ENCODE data around the gene ZNF444. TPM values are rescaled to one million over a fixed set of nuclear protein-coding genes. Genes with fewer than 3 reads are reported as not detected.
A peak's percentile ranks its signal among the peaks of the same experiment; 100 is the strongest.

The ZNF444 gene
- total RNA-seq, 6 experiments from 2014 or later: 20.6 to 28.4 (median 22.5) TPM

DNA sequence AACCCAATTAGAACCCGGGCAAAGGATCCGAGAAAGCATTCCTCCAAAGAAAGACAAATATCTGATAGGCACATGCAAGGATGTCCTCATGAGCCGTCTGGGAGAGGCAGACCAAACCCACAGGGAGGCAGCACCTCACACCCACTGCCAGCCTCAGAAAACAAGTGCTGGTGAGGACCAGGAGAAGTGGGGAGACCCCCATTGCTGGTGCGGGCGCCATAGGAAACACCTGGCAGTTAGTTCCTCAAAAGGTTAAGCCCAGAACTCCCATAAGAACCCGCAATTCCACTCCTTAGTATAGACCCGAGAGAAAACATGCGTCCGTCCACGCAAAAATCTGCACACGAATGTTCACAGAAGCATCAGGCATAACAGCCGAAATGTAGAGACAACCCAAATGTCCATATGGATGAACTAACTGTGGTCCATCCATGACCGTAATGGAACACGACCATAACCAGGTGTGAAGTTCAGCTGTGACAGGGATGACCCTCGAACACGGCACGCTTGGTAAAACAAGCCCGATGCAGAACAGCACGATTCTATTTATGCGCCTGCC lies 27.9 kb upstream of the ZNF444 start:
- Mint-ChIP-seq H3K4me3 (no peak overlapping the region; the same call in 1 of the 2 replicates), H3K4me1 (ENCODE audit: low read depth) (peaks cover 14% of the 10 kb centered on the region), H3K27ac (no peak overlapping the region), H3K9me3 (no peaks in the 10 kb centered on the region), H3K36me3 (ENCODE audit: low read depth) (peaks cover 7% of the 10 kb centered on the region; the same call in 1 of the 2 replicates), H3K27me3 (ENCODE audit: insufficient read depth) (peaks cover 6% of the 10 kb centered on the region)
- TF ChIP-seq, protein P1, sequence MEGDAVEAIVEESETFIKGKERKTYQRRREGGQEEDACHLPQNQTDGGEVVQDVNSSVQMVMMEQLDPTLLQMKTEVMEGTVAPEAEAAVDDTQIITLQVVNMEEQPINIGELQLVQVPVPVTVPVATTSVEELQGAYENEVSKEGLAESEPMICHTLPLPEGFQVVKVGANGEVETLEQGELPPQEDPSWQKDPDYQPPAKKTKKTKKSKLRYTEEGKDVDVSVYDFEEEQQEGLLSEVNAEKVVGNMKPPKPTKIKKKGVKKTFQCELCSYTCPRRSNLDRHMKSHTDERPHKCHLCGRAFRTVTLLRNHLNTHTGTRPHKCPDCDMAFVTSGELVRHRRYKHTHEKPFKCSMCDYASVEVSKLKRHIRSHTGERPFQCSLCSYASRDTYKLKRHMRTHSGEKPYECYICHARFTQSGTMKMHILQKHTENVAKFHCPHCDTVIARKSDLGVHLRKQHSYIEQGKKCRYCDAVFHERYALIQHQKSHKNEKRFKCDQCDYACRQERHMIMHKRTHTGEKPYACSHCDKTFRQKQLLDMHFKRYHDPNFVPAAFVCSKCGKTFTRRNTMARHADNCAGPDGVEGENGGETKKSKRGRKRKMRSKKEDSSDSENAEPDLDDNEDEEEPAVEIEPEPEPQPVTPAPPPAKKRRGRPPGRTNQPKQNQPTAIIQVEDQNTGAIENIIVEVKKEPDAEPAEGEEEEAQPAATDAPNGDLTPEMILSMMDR (IDR thresholded peaks at IDR 0.05): no peak
- DNase-seq: no peak

DNA sequence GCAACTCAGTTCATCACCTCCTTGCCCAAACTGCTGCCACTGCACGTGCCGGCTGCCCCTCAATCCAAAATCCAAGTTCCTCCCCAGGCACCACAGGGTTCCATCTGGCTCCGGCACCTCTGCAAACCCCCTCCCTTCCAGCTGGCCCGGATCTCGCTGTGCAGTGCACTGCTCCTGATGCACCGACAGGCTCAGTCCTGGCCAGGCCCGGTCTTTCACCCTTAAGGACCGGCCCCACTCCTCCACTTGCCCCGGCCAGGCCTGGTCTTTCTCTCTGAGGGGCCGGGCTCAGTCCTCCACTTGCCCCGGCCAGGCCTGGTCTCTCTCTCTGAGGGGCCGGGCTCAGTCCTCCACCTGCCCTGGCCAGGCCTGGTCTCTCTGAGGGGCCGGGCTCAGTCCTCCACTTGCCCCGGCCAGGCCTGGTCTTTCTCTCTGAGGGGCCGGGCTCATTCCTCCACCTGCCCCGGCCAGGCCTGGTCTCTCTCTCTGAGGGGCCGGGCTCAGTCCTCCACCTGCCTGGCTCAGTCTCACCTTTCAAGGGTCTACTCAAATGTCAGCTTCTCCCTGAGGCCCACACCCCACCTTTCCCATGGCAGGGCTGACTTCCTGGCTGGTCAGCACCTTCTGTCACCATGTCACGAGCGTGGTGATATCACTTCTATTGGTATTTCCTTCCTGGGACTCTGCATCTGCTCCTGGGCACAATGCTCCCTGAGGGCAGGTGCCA lies 26.9 kb upstream of the ZNF444 start:
- DNase-seq: no peak
- no peak overlapping the region for H3K4me3 Mint-ChIP-seq
- H3K27me3 Mint-ChIP-seq (ENCODE audit: insufficient read depth): peaks cover 1% of the 10 kb centered on the region
- H3K9me3 Mint-ChIP-seq: no peaks in the 10 kb centered on the region
- peaks cover 4% of the 10 kb centered on the region; the same call in 1 of the 2 replicates for H3K36me3 Mint-ChIP-seq (ENCODE audit: low read depth)
- H3K27ac Mint-ChIP-seq: peak overlapping the region; percentile 24; the same call in 1 of the 2 replicates
- TF ChIP-seq, protein P1 (IDR thresholded peaks at IDR 0.05): no peak
- H3K4me1 Mint-ChIP-seq (ENCODE audit: low read depth): peaks cover 20% of the 10 kb centered on the region

DNA sequence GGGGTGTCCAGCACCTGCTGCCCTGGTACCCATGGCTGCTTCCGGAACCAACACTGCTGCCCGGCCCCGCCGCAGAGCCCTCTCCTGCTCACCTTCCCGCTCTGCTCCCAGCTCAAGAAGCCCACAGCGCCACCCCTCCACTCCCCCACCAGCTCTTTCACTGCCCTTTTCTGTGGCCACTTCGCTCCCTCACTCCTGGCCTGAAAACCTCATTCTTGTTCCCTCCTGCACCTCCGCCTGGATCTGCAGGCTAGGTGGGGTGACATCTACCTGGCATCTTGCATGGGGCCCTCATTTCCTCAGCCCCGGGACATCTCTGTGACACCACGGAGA lies 26.3 kb upstream of the ZNF444 start:
- H3K9me3 Mint-ChIP-seq: no peaks in the 10 kb centered on the region
- TF ChIP-seq, protein P1 (IDR thresholded peaks at IDR 0.05): no peak
- peaks cover 1% of the 10 kb centered on the region for H3K27me3 Mint-ChIP-seq (ENCODE audit: insufficient read depth)
- H3K27ac Mint-ChIP-seq: peak overlapping the region; percentile 24; the same call in 1 of the 2 replicates
- DNase-seq: no peak
- H3K4me1 Mint-ChIP-seq (ENCODE audit: low read depth): peaks cover 25% of the 10 kb centered on the region
- H3K4me3 Mint-ChIP-seq: no peak overlapping the region
- H3K36me3 Mint-ChIP-seq (ENCODE audit: low read depth): peaks cover 4% of the 10 kb centered on the region

DNA sequence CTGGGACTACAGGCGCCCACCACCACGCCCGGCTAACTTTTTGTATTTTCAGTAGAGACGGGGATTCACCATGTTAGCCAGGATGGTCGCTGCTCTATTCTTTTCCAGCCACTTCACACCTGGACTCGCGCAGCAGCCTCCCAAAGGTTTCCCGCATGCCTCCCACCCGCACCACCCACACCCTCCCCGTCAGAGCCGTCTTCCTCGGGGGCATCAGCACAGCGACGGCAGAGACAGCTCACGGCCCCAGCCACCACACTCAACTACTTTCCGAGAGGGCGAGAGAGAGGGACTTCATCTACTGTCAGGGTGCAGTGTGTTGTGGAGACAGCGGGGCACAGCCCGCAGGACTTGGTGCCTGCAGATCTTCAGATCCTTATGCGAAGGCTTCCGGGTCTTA lies 25.6 kb upstream of the ZNF444 start:
- Mint-ChIP-seq H3K9me3 (no peaks in the 10 kb centered on the region), H3K27ac (no peak overlapping the region), H3K27me3 (ENCODE audit: insufficient read depth) (peaks cover 1% of the 10 kb centered on the region), H3K4me3 (no peak overlapping the region), H3K4me1 (ENCODE audit: low read depth) (peaks cover 31% of the 10 kb centered on the region), H3K36me3 (ENCODE audit: low read depth) (peaks cover 4% of the 10 kb centered on the region)
- no peak for DNase-seq
- TF ChIP-seq, protein P1 (IDR thresholded peaks at IDR 0.05): no peak

DNA sequence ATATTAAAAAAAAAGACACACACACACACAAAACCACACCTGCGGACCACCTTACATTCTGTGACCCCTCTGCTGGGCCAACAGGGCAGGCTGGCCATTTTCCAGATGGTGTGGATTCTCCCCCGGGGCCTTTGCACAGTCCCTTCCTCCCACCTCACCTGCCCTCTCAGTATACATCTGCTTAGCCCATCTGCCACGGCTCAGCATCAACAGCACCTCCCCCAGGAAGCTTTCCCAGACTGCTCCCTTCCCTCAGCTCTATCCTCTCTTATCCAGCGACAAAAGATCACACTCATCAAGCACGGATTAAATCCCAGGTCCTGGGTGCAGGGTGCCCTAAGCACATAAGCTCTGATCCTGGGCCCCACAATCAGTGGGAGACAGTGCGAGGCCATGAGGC lies 24.5 kb upstream of the ZNF444 start:
- no peak overlapping the region for H3K4me3 Mint-ChIP-seq

More for the DNA sequence above, 24.5 kb upstream of the ZNF444 start:
- Mint-ChIP-seq H3K36me3 (ENCODE audit: low read depth) (peaks cover 4% of the 10 kb centered on the region), H3K4me1 (ENCODE audit: low read depth) (peaks cover 31% of the 10 kb centered on the region), H3K27ac (no peak overlapping the region), H3K27me3 (ENCODE audit: insufficient read depth) (peaks cover 1% of the 10 kb centered on the region), H3K9me3 (no peaks in the 10 kb centered on the region)
- no peak for DNase-seq
- TF ChIP-seq, protein P1 (IDR thresholded peaks at IDR 0.05): no peak
